RPMI7951 (cell line): ENCODE results near the gene LTA4H. TPM values are rescaled to one million over a fixed set of nuclear protein-coding genes. Genes with fewer than 3 reads are reported as not detected.

Experiments
- DNase-seq: peaks from one replicate; pipeline ENCODE4 v3.0.0-alpha.2; 2012; ENCODE audit warnings: low read depth
- total RNA-seq: library from RNA; depleted of rRNA; stranded (reverse); fragments of >200 nt; shearing (Covaris generic); gene quantifications from 2 replicates; pipeline ENCODE4 v1.2.3, GENCODE V29; 2014

LTA4H gene
- total RNA-seq, 1 experiment from 2014 or later, result 49.9 TPM

DNA sequence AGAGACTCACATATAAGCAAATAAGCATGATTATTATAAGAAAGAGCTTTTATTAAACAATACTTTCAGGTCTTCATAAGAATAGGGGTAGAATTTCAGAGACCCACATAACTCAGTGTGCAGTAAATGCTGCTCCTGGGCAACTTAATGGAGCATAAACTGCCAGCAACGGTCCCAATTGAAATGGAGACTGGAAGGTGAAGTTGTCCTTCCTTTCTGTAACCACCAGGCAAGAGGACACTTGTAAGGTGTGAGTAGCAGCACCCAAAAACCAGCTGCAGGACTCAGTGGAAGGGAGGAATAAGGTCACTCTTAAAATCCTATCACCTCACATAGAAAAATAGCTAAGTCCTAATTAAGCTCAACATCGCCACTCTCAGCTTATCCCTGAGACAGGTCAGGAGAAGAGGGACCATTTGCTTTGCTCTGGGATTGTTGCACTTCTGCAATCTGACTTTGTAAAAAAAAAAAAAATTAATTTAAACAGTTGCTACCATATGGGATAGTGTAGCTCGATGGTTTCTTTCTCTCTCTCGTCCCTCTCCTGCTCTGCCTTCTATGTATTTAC, 22.7 kb upstream of the LTA4H start:
- no peak for DNase-seq

DNA sequence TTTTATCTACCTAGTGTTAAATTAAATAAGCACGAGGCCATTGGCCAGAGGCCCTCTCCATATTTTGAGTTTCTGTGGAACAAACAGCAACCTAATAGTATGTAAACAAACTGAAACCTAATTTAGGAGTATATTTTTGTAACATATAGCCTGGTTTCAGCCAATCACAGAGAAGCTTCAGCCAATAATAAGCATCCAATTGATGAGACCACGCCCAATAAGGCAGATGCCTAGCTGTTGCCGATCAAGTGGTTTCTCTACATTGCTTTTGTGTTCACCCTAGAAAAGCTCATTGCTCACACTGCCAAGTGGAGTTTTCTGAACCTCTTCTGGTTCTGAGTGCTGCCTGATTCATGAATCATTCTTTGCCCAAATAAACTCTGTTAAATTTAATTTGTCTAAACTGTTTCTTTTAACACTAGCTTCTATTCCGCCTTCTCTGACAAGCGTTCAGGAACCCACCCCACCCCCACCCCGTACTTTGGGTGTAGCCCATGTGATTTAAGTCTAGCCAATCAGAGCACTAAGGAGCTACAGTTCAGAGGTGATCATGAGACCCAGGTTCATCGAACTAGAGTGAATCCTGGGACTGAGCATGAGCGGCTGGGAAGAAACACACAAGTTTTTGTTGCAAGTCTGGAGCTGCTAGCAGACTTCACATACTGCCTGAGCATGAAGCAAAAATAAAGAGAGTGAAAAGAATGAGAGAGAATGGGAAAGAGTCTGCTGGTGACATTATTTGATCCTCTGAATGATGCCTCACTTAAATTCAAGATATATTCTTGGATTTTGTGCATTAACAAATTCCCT, 21.5 kb upstream of the LTA4H start:
- DNase-seq, result no peak

DNA sequence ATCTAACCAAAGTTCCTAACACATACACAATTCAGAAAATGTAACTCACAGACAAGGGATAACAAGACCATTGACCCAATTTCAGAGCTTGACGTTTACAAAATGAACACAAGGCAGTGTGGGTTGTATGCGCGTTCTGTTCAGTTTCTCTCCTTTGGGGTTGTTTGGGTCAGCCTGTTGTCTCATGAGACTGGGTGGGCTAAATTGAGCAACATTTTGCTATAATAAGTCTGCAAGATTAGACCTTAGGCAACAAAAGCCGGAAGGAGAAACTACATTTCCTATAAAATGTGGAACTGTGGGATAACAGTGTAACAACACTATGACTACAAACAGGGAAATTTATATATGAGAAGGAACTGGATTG, 18.8 kb upstream of the LTA4H start:
- no peak for DNase-seq

DNA sequence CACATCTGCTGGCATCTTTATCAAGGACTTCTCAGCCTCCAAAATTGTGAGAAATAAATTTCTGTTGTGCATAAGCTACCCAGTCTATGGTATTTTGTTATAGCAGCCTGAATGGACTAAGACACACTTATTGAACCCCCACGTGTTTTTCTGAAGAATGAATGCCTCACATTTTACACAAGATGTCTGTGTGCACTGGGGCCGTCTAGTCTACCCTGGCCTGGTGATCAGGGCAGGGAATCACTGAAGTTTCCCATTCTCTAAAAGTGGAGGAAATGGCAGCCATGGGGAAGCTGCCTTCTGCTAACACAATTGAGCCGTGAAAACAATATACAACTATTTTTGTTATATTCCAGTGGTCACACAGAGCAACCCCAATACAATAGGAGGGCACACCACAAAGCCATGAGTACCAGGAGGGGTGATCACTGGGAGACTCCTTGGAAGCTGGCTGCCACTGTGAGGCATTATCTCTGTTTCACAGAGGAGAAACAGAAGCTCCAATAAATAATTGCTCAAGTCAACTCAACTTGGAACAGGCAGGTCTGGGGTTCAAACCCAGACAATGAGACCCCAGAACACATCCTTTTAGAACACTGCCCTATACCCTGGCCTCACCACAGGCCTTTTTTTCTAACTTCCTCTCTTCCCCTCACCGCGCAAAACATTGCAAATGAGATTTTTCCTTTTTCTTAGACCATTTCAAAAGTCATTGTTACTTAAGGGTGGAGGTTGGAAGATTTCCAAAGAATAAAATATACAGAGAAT, 18.3 kb upstream of the LTA4H start:
- DNase-seq, result no peak

DNA sequence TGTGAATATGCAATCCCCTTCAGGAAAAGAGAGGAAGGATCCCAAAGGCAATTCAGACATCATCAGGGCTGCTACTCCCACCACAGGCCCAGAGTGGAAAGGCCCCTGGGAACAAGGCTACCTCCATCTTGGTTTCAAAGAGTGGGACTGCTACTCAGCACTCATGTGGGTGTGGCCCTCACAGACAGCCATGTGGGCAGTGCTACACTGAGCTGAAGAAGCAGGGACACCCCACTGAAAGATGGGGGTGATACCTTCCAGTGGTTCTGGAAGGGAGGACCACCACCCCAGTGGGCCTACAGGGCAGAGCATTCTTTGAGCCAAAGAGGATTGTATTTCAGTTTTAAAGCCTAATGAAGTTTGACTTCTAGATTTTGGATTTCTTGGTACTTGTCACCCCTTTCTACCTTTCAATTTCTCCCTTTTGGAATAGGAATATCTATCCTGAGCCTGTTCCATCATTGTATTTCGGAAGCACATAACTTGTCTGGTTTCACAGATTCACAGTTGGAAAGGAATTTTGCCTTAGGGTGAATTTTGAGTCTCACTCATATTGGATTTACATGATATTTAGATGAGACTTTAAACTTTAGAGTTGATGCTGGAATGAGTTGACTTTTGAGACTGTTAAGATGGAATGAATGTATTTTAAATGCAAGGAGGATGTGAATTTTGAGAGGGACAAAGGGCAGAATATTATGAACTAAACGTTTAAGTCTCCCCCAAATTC, 16.5 kb upstream of the LTA4H start:
- DNase-seq, result no peak

DNA sequence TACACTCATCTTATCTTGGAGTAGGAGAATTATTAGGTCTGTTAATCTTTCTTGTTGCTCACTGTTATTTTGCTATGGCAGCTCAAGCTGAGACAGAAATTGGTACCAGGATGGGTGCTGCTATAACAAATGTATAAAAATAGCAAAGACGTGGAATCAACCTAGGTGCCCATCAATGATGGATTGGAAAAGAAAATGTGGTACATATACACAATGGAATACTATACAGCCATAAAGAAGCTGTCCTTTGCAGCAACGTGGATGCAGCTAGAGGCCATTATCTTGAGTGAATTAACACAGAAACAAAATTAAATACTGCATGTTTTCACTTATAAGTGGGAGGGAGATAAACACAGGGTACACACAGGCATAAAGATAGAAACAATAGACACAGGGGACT, 14.8 kb upstream of the LTA4H start:
- DNase-seq, result no peak

DNA sequence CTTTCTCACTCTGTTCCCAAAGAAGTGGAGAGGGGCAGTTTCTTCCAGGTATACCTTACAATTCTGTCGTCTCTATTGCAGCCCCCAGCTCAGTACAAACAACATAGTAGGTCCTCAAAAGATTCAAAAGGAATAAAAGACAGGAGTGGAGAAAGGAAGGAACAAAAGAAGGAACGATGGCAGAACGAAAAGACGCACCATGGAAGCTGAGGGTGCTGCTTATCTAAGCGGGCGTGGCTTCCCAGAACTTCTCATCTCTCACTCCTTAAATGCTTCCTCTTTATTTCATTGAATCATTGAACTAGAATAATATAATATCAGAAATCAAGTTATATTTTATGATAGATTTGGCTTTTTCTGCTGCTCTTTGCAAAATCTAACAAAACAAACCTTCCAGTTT, 13.7 kb upstream of the LTA4H start:
- DNase-seq, result no peak

DNA sequence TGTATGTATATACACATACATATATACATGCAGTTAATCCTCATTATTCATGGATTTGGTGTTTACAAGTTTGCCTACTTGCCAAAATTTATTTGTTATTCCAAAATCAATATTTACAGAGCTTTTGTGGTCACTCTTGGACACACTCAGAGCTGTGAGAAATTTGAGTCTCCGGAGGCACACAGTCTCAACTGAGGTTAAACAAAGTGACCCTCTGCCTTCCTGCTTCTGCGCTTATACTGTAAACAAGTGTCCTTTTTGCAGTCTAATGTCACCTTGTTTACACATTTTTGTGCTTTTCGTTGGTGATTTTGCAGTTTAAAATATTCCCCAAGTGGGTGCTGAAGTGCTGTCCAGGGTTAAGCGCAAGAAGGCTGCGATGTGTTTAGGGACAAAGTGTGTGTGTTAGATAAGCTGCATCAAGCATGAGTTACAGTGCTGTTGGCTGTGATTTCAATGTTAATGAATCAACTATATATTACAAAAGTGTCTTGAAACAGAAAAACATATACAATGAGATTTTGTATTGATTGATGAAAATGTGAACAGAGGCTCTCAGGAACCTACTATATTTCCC, 13.1 kb upstream of the LTA4H start:
- DNase-seq, result no peak

DNA sequence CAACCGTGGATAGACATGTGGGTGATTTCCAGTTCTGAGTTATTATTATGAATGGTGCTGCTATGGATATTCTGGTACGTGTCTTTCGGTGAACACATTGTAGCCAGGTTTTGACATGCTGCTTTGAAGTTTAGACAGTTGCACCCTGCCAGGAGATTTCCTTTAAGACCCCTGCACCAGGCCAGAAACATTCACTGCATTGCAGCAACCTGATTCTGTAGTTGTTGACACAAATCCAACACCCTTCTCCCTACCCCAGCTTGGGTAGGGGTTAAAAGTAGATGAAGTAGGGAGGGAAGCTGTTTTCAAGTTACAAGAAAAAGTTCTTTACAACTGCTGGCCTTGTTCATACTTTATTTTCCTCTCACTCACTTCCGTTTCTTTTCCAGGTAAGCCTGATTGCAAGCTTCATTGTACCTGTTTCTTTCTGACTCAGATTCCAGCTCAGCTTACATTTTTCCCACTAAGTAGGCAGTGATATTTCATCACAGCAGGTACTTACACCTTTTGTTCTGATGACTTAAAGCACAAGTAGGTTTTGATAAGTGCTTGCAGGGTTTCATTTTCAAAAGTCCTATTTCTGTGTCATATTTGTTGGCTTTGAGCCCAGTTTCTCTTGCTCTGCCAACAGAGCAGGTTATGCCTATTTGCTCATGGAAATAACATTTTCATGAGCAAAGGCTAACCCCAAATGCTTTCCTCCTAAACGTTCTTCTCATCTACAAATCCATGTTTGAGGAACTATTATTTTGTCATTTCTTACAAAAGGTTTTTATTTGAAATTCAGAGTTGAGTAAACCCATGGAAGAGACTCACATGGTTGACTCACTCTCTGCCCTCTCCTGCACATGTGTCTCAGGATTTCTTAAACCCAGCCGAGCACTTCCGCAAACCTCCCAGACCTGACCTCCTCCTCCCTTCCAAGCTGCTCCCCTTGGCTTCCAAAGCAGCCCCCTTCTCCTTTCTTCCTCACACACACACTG, 12.1 kb upstream of the LTA4H start:
- peak; percentile 53 for DNase-seq

DNA sequence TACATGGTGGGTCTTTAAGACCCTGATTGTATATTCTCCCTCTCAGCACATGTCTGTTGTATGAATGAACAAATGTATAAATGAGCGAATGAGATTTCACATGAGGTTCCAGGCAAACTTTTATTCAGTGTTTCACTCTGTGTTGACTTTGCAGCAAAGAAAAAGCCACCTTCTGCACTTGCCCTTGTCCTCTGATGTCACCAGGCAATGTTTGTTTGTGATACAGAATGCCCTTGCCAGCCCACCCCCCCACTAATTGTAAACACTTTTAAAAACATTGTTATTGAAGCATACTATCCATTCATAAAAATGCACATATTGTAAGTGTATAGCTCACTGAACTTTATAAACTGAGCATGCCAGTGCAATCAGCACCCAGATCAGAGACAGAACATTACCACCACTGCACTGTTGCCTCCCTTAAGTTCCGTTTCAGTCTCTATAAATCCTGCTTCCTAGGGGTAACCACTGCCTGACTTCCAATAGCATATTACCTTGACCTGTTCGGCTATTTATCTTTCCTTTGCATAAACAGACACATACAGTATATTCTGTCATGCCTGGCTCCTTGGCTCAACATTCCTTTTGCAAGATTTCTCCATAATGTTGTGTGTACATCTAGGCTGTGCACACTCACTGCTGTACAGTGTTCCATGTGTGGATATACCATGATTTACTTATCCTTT, 11.3 kb upstream of the LTA4H start:
- no peak for DNase-seq

DNA sequence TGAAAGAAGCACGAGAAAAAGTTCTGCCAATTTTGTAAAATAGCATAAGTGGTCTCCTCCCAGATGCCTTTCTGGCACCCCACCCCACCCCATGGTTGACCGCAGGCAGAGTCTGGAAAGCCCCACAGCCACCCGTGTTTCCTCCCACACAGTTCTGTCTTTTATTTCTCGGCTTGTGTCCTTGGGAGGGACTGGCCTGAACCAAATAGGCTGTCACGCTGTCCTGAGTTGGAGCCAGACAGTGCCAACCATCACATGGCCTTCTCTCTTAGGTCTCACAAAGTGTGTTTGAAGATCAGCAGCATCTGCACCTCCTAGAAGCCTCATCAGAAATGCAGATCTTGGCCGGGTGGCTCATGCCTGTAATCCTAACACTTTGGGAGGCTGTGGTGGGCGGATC, 10.2 kb upstream of the LTA4H start:
- DNase-seq, result no peak

DNA sequence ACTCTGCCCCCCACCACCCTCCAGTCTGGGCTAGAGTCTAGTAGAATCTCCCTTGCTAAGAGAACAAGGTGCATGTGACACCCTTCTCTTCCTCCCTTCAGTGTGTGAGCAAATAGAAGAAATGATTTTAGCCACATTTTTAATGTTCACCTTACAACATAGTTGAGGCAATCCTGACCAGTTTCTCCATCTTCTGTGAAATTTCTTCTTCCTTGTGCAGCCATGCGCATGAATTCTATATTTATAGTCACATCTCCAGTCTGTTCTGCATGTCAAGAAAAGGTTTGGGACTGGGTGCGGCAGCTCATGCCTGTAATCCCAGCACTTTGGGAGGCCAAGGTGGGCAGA, 9.5 kb upstream of the LTA4H start:
- DNase-seq, result no peak

DNA sequence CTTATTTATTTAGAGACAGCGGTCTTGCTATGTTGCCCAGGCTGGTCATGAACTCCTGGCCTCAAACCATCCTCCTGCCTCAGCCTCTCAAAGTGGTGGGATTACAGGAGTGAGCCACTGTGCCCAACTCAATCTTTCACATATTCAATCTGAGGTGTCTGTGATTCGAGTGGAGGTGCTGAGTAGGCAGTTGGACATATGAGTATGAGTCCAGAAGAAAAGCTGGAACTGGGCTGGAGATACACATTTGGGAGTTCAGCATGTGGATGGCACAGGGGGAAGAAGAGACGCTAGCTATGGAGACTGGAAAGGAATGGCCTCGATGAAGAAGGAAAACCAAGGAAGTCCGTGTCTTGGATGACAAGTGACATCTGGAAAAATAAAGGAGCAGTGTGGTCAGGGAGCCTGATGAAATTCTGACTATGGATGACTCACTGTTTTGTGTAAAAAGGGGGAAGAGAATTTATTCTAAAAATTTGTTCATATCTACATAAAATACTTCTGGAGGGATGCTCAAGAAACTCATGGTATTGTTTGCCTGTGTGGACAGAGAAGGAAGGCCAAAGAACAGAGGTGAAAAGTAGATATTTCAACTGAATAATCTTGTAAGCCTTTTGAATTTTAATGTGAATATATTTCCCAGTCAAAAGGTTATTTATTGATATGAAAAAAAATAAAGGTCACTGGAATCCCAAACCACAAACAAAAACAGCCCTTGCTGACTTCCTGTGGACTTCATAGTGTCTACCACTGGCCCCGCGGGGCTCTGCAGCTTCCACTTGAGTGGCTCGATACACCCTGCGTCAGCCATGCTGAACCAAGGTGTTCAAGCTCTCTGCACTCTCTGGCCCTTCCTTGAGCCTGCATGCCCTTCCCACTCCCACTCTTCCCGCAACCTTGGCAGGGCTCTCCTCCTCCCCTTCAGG, 8.9 kb upstream of the LTA4H start:
- DNase-seq, result peak; percentile 60

DNA sequence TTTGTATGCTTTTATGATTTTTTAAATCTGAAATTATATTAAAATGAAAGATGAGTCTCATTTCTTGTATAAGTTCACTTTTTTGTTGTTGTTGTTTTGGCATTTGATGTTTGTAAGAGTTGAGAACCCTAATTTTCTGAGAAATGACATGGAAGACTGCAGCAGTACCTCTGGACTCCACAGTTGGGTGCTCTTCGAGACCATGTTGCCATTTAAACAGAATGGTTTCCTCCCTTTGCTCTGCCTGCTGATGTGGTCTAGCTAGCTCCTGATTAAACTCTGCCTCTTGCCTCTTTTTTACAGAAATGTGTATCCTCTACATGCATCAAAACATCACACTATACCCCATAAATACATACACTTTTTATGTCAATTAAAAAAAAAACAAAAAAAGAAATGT, 5.8 kb upstream of the LTA4H start:
- no peak for DNase-seq

DNA sequence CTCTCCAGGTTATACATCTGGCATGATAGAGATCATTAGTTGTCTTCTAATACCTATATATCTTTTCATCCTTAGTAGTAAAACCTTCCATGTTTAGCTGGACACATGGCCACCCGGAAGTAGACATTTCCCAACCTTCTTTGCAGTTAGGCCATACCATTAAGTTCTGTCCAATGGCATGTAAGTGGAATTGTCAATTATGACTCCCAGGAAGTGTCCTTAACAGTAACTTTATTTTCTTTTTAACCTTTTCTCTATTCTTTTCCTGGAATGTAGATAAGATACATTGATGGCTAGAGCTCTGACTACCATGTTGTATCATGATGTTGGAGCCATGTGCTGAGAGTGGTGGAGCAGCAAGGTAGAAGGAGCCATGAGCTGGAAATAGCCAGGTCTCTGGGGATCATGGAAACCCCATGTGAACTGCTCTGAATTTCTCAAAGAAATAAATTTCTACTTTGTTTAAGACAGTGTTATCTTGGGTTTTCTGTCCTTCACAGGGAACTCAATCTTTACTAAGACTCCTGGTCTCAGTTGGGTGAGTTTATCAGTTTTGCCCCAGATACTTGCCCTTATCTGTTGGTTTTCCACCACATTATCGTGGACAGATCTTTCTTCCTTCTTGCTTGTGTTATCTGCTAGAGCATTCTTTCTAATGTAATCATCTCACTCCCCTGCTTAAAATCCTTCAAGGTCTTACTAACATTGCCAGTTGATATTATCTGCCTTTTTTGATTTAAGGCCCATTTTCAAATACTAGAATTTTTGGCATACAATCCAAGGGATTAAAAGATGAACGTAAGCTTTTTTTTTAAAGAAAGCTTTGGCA, 5.1 kb upstream of the LTA4H start:
- no peak for DNase-seq

DNA sequence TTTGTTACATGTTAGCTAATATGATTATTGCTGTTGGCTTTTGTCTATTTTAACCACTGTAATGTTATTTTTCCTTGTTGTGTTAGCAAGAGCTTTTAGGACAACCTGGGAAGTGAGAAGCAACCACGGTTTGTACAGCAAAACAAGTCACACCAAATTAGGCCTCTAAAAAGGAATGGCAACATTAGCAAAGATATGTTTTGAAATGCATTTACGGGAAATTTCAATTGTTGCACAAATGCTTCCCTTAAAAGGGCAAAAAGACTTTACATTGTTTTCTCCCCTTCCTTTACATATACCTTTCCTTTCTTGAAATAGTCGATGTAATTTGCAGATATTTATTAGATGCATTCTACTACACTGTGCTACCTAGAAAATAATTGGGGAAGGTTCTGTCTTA, 4.1 kb upstream of the LTA4H start:
- no peak for DNase-seq

DNA sequence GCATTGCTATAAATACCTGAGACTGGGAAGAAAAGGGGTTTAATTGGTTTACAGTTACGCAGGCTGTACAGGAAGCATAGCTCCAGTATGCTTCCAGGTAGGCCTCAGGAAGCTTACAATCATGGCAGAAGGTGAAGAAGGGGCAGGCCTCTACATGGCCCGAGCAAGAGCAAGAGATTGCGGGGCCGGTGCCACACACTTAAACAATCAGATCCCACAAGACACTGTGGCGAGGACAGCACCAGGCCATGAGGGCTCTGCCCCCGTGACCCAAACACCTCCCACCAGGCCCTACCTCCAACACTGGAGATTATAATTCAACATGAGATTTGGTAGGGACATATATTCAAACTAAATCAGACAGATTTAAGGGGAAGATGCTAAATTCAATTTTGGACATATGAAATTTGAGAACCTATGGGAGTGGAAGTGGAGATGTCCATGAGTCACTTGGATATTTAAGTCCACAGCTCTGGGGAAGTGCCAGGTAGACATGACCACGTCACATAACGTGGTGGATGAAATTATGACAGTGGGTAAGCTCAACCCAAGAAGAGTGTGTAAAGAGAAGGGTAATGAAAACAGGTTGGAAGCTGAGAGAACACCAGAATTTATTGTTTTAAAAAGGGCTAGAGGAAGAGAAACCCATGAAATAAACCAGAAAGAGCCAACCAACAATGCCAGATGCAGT, 1.5 kb upstream of the LTA4H start:
- peak; percentile 24 for DNase-seq
